Gastroesophageal sphincter (tissue), 4 donors: ENCODE measurements around the gene GPX4. TPM values are rescaled to one million over a fixed set of nuclear protein-coding genes. Genes with fewer than 3 reads are reported as not detected.

Source experiments
- ATAC-seq: fragments of 150-250 bp; one replicate; pipeline ENCODE4 v1.9.1; 2016; ENCODE audit warnings: mild to moderate bottlenecking, moderate library complexity
- H3K27ac ChIP-seq, 4 donors: fragments of 200-600 bp; sonication (generic) in 3 of 4; 1 replicate in 3 of 4; 2 replicates in 1 of 4; pipeline ENCODE4 v1.5.1; 2016 to 2019
- H3K27me3 ChIP-seq: fragments of 200-600 bp; sonication (generic); one replicate; pipeline ENCODE4 v1.5.1; 2019
- H3K36me3 ChIP-seq, 2 donors: fragments of 200-600 bp; sonication (generic); one replicate each; pipeline ENCODE4 v1.5.1; 2019; ENCODE audit warnings: control low read depth in 1 of 2
- H3K4me1 ChIP-seq, 3 donors: fragments of 200-600 bp; sonication (generic); 1 replicate in 2 of 3; 2 replicates in 1 of 3; pipeline ENCODE4 v1.5.1; 2016 to 2019; ENCODE audit warnings: control low read depth in 2 of 3
- H3K4me3 ChIP-seq, 2 donors: fragments of 200-600 bp; sonication (generic); one replicate each; pipeline ENCODE4 v1.5.1; 2019; ENCODE audit warnings: mild to moderate bottlenecking in 1 of 2, moderate library complexity in 1 of 2
- H3K9me3 ChIP-seq, 3 donors: fragments of 200-600 bp; sonication (generic); one replicate each; pipeline ENCODE4 v1.5.1; 2017 to 2019; ENCODE audit warnings: control low read depth in 2 of 3
- CTCF ChIP-seq, 4 experiments: fragments of 200-600 bp in 2 of 4; fragments of 450-650 bp in 2 of 4; sonication (generic) in 1 of 4; IDR thresholded peaks; one replicate each; pipeline ENCODE4 v1.5.1; 2017 to 2019; ENCODE audit warnings: antibody characterized with exemption in 4 of 4, mild to moderate bottlenecking in 2 of 4, moderate library complexity in 2 of 4
- EP300 ChIP-seq: sonication (generic); formaldehyde crosslinking; IDR thresholded peaks from one replicate; pipeline ENCODE4 v1.6.1; 2017; ENCODE audit warnings: antibody characterized with exemption, mild to moderate bottlenecking
- POLR2A ChIP-seq, 2 donors: fragments of 450-650 bp; IDR thresholded peaks; one replicate each; pipeline ENCODE4 v1.6.1; 2017; ENCODE audit warnings: antibody characterized with exemption in 2 of 2, mild to moderate bottlenecking in 2 of 2, moderate library complexity in 1 of 2
- POLR2AphosphoS5 ChIP-seq: sonication (generic); formaldehyde crosslinking; IDR thresholded peaks from one replicate; pipeline ENCODE4 v1.6.1; 2017; ENCODE audit warnings: antibody characterized with exemption
- WGBS, 2 donors: methylation state at CpG; one replicate each; pipeline ENCODE4 v1.1.5; 2018; ENCODE audit warnings: low coverage in 1 of 2; 5-methylcytosine and 5-hydroxymethylcytosine counted together
- total RNA-seq, 4 donors: library from RNA; depleted of rRNA; stranded (reverse); fragments of >200 nt; gene quantifications; one replicate each; pipeline ENCODE4 v1.1.0, GENCODE V29; 2016

GPX4 gene
- total RNA-seq, 4 donors from 2014 or later = 311 to 452 (median 349) TPM

DNA sequence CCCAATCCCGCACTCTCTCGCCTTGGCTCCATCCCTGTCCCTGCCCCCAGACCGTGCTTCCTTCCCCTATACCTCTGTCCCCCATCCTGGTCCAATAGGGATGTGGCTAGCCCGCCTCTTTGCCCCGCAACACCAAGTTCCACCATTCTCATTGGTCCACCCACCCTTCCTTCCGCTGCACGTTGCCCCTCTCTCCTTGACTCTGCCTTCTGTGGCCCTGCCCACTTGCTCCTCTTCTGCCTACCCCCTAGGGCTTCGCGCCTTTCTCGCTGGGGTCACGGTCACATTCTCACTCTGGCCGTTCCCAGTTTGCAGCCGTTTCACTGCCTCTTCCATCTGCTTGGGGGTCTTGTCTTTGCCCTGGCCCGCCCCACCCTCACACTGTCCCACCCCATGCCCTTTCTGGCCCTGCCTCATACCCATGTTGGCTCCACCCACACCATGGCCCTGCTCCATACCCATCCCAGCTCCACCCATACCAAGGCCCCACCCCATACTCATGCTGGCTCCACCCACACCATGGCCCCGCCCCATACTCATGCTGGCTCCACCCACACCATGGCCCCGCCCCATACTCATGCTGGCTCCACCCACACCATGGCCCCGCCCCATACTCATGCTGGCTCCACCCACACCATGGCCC, 41.3 kb upstream of the GPX4 start:
- H3K9me3 ChIP-seq = peaks cover 0 to 26% (median 0%) of the 10 kb centered on the region in 3 donors
- no peak overlapping the region for H3K27ac ChIP-seq
- peaks cover 0 to 13% of the 10 kb centered on the region in 2 donors for H3K36me3 ChIP-seq
- ATAC-seq = no peak
- TF ChIP-seq POLR2A (IDR thresholded peaks at IDR 0.05) (no peak), CTCF (IDR thresholded peaks at IDR 0.05) (no peak), POLR2AphosphoS5 (no peak), EP300 (no peak)
- peaks cover 0 to 32% (median 19%) of the 10 kb centered on the region in 3 donors for H3K4me1 ChIP-seq
- WGBS, 2 donors = 84 to 86% methylated on average over 12 to 14 of the region's 17 CpGs
- peaks cover 35% of the 10 kb centered on the region for H3K27me3 ChIP-seq
- H3K4me3 ChIP-seq = no peak overlapping the region

DNA sequence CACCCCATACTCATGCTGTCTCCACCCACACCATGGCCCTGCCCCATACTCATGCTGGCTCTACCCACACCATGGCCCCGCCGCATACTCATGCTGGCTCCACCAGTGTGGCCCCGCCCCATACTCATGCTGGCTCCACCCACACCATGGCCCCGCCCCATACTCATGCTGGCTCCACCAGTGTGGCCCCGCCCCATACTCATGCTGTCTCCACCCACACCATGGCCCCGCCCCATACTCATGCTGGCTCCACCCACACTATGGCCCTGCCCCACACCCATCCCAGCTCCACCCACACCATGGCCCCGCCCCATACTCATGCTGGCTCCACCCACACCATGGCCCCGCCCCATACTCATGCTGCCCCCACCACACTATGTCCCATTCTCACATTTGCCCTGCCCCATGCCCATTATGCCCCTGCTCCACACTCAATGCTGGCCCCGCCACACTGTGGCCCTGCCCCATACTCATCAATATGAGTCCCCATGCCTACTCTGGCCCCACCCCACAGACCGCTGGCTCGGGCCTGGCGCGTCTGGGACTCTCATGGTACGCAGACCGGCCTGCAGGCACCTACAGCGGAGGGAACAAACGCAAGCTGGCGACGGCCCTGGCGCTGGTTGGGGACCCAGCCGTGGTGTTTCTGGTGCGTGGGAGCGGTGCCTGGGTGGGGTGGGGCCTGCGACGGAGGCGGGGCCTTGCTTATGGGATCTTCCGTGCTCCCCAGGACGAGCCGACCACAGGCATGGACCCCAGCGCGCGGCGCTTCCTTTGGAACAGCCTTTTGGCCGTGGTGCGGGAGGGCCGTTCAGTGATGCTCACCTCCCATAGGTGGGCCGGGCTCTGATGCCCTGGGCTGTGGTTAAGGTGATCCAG, 40.5 kb upstream of the GPX4 start:
- Histone ChIP-seq H3K27ac (no peak overlapping the region), H3K9me3 (peaks cover 0 to 18% (median 0%) of the 10 kb centered on the region in 3 donors), H3K4me3 (no peak overlapping the region), H3K36me3 (peaks cover 0 to 8% of the 10 kb centered on the region in 2 donors), H3K27me3 (peaks cover 43% of the 10 kb centered on the region), H3K4me1 (peaks cover 0 to 38% (median 21%) of the 10 kb centered on the region in 3 donors)
- 56 to 58% methylated on average over 3 to 4 of the region's 37 CpGs for WGBS, 2 donors
- TF ChIP-seq EP300 (no peak), POLR2AphosphoS5 (no peak), POLR2A (IDR thresholded peaks at IDR 0.05) (no peak), CTCF (IDR thresholded peaks at IDR 0.05) (no peak)
- ATAC-seq = no peak

DNA sequence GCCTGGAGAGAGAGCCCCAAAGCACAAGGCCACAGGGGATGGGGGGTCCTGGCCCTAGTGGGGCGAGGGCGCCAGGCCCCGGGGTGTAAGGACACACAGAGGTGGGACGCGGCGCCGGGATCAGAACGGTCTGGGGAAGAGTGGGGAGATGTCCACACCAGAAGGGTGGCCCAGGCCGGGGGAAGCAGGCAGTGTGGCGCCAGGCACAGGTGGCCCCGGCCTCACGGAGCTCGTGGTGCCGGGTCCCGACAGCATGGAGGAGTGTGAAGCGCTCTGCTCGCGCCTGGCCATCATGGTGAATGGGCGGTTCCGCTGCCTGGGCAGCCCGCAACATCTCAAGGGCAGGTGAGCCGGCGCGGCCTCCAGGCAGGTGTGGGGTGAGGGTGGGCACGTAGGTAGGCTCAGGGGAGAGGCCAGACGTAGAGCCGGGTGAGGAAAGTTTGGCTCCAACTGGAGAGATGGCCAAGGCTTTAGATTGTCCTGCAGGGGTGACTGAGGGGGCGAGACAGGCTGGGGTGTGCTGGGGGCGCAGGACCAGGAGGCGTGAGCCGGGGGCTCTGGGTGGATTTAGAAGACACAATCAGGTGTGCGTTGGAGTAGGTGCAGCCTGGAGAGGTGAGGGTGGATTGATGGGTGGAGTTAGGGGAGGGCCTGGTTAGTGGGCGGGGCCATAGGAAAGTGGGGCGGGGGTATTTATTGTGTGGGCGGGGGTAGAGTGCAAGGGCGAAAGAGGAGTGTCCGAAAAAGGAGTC, 39.7 kb upstream of the GPX4 start:
- no peak overlapping the region for H3K27ac ChIP-seq
- no peak for ATAC-seq
- H3K36me3 ChIP-seq = no peaks in the 10 kb centered on the region
- TF ChIP-seq EP300 = no peak
- no peak for TF ChIP-seq POLR2AphosphoS5
- no peak for TF ChIP-seq CTCF (IDR thresholded peaks at IDR 0.05)
- TF ChIP-seq POLR2A (IDR thresholded peaks at IDR 0.05) = no peak
- no peak overlapping the region for H3K4me3 ChIP-seq
- 45 to 86% methylated on average over 1 to 11 of the region's 37 CpGs for WGBS, 2 donors
- H3K4me1 ChIP-seq = peaks cover 0 to 38% (median 21%) of the 10 kb centered on the region in 3 donors
- peaks cover 0 to 10% (median 0%) of the 10 kb centered on the region in 3 donors for H3K9me3 ChIP-seq
- H3K27me3 ChIP-seq = peaks cover 51% of the 10 kb centered on the region

DNA sequence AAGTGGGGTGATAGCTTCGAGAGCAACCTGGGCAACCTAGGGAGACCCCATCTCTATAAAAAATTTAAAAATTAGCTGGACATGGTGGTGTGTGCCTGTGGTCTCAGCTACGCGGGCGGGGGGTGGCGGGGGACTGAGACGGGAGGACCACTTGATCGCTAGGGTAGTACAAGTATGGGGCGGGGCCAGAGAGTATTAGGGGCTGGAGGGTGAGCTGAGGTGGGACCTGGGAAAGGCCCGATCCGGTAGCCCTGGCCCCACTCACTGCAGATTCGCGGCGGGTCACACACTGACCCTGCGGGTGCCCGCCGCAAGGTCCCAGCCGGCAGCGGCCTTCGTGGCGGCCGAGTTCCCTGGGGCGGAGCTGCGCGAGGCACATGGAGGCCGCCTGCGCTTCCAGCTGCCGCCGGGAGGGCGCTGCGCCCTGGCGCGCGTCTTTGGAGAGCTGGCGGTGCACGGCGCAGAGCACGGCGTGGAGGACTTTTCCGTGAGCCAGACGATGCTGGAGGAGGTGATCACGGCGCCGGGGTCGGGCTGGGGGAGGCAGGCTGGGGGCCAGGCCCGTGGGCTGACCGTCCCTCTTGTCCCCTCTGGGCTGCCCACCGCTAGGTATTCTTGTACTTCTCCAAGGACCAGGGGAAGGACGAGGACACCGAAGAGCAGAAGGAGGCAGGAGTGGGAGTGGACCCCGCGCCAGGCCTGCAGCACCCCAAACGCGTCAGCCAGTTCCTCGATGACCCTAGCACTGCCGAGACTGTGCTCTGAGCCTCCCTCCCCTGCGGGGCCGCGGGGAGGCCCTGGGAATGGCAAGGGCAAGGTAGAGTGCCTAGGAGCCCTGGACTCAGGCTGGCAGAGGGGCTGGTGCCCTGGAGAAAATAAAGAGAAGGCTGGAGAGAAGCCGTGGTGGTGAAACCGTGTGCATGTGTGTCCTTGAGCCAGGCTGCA, 38.9 kb upstream of the GPX4 start:
- Histone ChIP-seq H3K27me3 (peaks cover 60% of the 10 kb centered on the region), H3K4me1 (peaks cover 0 to 42% (median 21%) of the 10 kb centered on the region in 3 donors), H3K36me3 (no peaks in the 10 kb centered on the region), H3K9me3 (peaks cover 0 to 1% (median 0%) of the 10 kb centered on the region in 3 donors), H3K4me3 (peak overlapping the region in 1 of 2 donors; percentile 8), H3K27ac (no peak overlapping the region)
- 6 to 13% methylated on average over 7 to 10 of the region's 60 CpGs for WGBS, 2 donors
- TF ChIP-seq EP300 = no peak
- TF ChIP-seq POLR2AphosphoS5 = no peak
- TF ChIP-seq CTCF (IDR thresholded peaks at IDR 0.05) = peak in 3 of 4 experiments; percentile 73 to 88 (median 79)
- TF ChIP-seq POLR2A (IDR thresholded peaks at IDR 0.05) = no peak
- ATAC-seq = peak; percentile 65
